Subcutaneous abdominal adipose tissue (tissue), 5 donors: ENCODE results near the gene MC2R.

Experiments used
- H3K27ac ChIP-seq: one replicate; pipeline ENCODE4 v1.7.0; 2013; ENCODE audit warnings: low read depth, mild to moderate bottlenecking, inconsistent platforms, low read length, moderate library complexity
- H3K27me3 ChIP-seq, 5 donors: one replicate each; pipeline ENCODE4 v1.7.0; 2013; ENCODE audit warnings: low read length in 5 of 5, inconsistent platforms in 1 of 5; ENCODE audit not compliant: control insufficient read depth in 5 of 5, insufficient read depth in 4 of 5
- H3K36me3 ChIP-seq, 5 donors: one replicate each; pipeline ENCODE4 v1.7.0; 2013; ENCODE audit warnings: low read length in 5 of 5; ENCODE audit not compliant: control insufficient read depth in 5 of 5, insufficient read depth in 5 of 5
- H3K4me1 ChIP-seq, 5 donors: one replicate each; pipeline ENCODE4 v1.7.0; 2013; ENCODE audit warnings: low read length in 5 of 5, mild to moderate bottlenecking in 3 of 5, moderate library complexity in 1 of 5; ENCODE audit not compliant: control insufficient read depth in 5 of 5, insufficient read depth in 5 of 5
- H3K4me3 ChIP-seq, 5 donors: one replicate each; pipeline ENCODE4 v1.7.0; 2013; ENCODE audit warnings: low read length in 5 of 5, low read depth in 1 of 5
- H3K9ac ChIP-seq, 5 donors: one replicate each; pipeline ENCODE4 v1.7.0; 2013; ENCODE audit warnings: low read length in 5 of 5, mild to moderate bottlenecking in 4 of 5, moderate library complexity in 3 of 5
- H3K9me3 ChIP-seq, 5 donors: one replicate each; pipeline ENCODE4 v1.7.0; 2013; ENCODE audit warnings: low read length in 5 of 5; ENCODE audit not compliant: control insufficient read depth in 5 of 5
- donor health status: healthy.
- donor health status: healthy.
- donor health status: healthy.
- donor health status: healthy.
- donor health status: healthy.

MC2R gene

DNA sequence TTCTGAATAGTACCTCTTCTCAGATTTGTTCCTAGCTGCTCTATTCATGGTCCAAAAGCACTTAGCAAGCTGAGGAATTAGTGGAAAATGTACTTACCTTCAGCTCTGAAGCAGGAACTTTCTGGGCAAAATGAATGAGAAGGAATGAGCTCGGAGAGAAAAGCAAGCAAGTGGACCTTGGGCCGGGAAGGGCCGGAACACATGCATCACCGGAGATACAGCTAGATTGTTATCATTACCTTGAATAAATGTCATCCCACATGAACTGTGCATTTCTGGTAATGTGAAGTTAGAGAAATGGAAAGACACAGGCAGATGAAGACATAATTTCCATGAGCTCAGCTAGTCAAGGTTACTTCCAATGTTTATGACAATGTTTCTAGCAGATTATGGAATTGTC lies at the start of gene MC2R:
Gene MC2R (minus strand): TSS at position 146 of the 400 bp plus-strand sequence. CDS start 30,018 bp downstream, outside the sequence.
- Histone ChIP-seq H3K27me3 (no peaks in the 10 kb centered on the region), H3K27ac (no peak within 1 kb of the TSS), H3K9ac (no peak within 1 kb of the TSS), H3K9me3 (no peaks in the 10 kb centered on the region), H3K4me1 (no peaks in the 10 kb centered on the region), H3K4me3 (no peak within 1 kb of the TSS), H3K36me3 (no peaks in the 10 kb centered on the region)

DNA sequence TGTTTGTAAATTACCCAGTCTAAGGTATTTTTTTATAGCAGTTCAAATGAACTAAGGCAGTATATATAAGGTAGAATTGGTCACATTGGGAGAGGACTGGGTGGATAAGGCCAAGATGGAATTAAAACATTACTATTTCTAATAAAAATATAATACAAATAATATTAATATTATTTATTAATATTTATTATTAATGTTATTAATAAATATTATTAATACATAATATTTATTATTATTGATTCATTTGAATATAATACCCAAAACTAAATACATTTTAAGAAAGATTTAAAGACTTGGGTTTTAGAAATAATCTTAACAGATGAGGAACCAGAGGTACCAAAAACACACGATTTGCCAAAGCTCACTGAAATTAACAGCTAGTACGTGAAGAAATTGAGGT lies 30.5 kb upstream of the MC2R start:
- Histone ChIP-seq H3K9me3 (peaks cover 0 to 8% (median 0%) of the 10 kb centered on the region in 5 donors), H3K4me1 (no peaks in the 10 kb centered on the region), H3K27ac (no peak overlapping the region), H3K9ac (no peak overlapping the region), H3K36me3 (no peaks in the 10 kb centered on the region), H3K27me3 (no peaks in the 10 kb centered on the region), H3K4me3 (no peak overlapping the region)

DNA sequence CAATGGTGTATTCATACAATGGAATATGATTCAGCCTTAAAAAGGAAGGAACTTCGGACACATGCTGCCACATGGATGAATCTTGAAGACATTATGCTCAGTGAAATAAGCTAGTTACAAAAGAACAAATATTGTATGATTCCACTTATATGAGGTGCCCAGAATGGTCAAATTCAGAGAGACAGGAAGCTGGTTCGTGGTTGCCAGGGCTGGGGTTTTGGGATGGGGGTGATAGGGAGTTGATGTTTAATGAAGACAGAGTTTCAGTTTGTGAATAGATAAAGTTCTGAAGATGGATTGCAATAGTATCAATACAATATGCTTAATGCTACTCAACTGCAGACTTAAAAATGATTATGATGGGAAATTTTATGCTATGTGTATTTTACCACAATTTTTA lies 28.0 kb upstream of the MC2R start:
- Histone ChIP-seq H3K9me3 (peaks cover 0 to 4% (median 0%) of the 10 kb centered on the region in 5 donors), H3K4me3 (no peak overlapping the region), H3K4me1 (no peaks in the 10 kb centered on the region), H3K9ac (no peak overlapping the region), H3K36me3 (no peaks in the 10 kb centered on the region), H3K27ac (no peak overlapping the region), H3K27me3 (no peaks in the 10 kb centered on the region)

DNA sequence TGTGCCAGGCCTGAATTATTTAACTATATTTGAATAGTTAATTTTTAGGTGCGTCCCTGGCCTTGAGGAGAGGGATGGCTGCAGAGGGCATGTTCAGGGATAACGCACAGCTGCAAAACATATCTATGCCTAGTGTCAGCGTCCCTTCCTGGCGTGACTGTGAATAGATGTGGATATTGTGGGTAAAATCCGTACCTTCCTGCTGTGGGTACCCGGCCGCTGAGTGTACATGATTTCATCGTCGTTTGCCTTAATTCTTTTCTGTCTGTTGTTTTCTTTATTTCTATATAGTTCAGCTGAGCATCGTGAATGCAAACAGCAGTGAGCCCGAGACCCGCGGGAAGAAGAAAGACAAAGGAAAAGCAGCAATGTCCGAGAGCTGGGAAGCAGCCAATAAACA lies 25.0 kb upstream of the MC2R start:
- Histone ChIP-seq H3K9ac (no peak overlapping the region), H3K9me3 (peaks cover 0 to under 1% (median 0%) of the 10 kb centered on the region in 5 donors), H3K4me1 (no peaks in the 10 kb centered on the region), H3K27me3 (no peaks in the 10 kb centered on the region), H3K27ac (no peak overlapping the region), H3K4me3 (no peak overlapping the region), H3K36me3 (no peaks in the 10 kb centered on the region)

DNA sequence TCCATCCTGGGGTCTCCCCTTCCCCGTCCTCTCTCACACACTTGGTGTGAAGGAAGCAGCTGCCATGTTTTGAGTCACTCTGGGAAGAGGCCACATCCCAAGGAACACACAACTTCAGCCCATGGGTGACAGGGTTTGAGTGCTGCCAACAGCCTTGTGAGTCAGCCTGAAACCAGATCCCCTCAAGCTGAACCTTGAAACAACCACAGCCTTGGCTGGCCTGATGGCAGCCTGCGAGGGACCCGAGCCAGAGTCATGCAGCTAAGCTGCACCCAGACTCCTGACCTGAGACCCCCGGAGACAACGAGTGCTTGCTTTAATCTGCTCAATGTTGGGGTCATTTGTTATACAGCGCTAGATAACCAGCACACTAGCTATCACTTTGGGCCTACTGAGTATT lies 19.3 kb upstream of the MC2R start:
- H3K4me3 ChIP-seq = no peak overlapping the region
- no peaks in the 10 kb centered on the region for H3K4me1 ChIP-seq
- H3K9me3 ChIP-seq = peaks cover 0 to 4% (median under 1%) of the 10 kb centered on the region in 5 donors
- no peaks in the 10 kb centered on the region for H3K36me3 ChIP-seq
- H3K27me3 ChIP-seq = no peaks in the 10 kb centered on the region
- no peak overlapping the region for H3K27ac ChIP-seq
- H3K9ac ChIP-seq = no peak overlapping the region

DNA sequence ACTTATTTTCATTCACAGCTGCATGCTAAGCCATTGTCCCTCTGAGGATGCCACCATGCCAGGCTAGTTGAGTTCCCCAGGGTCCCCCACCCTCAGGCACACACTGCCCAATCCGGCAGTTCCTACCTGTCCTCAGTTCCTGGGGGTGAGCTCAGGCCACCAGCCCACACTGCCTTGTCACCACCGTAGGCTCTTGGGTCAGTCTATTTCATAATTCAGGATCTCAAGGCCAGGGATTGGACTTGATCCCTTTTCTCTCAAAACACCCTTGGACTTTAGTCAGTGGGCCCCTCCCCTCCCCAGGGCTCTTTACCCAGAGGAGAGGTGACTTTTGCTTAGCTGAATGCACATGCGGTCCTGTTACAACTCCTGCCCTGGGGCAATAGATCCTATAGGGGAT lies 18.7 kb upstream of the MC2R start:
- no peak overlapping the region for H3K27ac ChIP-seq
- H3K9ac ChIP-seq = no peak overlapping the region
- peaks cover 2 to 10% (median 4%) of the 10 kb centered on the region in 5 donors for H3K9me3 ChIP-seq
- H3K27me3 ChIP-seq = no peaks in the 10 kb centered on the region
- no peaks in the 10 kb centered on the region for H3K4me1 ChIP-seq
- H3K4me3 ChIP-seq = no peak overlapping the region
- no peaks in the 10 kb centered on the region for H3K36me3 ChIP-seq

DNA sequence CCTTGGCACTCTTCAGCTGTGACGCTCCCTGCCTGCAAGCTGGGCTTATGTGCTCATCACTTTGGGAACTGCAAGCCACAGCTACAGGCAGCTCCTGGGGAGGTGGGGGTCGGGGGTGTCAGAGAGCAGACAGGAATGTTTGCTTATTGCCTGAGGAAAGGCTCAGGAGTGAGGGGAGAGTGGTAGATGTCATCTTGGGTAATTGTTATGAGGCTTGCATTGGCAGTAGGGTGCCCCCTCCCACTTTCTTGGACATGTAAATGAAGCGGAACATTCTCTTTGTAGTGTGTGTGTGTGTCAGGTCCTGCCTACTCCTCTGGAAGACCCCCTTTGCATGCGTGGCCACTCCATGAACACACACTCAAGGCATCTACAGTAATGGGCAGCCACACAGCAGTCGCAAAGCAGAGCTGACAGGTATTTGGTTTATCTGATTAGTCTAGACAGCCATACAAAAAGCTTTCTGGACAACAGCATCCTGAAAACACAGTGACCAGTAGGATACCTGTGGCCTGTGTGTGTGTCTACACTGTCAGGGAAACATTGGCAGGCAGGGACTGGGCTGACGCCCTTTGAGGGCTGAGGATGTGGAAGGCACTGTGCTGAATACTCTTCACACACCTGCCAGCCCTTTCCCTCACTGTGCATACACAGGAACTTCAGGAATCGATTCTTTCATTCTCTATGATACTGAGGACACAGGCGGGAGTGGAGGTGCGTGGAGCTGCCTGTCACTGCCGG lies 17.1 kb upstream of the MC2R start:
- Histone ChIP-seq H3K27me3 (no peaks in the 10 kb centered on the region), H3K9ac (no peak overlapping the region)

DNA sequence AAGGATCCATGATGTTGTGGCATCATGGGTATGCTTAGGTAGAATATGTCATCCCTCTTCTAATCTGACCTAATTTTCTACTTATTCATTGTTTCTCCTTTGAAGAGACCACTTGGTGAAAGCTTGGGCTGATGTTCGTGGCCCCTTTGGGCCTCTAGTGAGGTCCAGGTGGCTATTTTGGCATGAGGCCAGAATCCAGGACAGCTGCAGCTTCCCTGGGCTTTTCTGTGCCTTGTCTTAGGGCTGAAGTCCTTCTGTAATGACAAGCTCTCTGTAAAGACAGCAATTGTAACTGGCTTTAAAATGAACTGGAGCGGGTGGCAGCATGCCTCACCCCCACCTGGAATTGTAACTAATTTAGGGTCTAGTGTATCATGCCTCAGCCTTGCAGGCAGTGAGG lies 15.6 kb upstream of the MC2R start:
- Histone ChIP-seq H3K4me1 (no peaks in the 10 kb centered on the region), H3K9me3 (peaks cover 4 to 14% (median 8%) of the 10 kb centered on the region in 5 donors), H3K27me3 (no peaks in the 10 kb centered on the region), H3K36me3 (no peaks in the 10 kb centered on the region), H3K9ac (no peak overlapping the region), H3K4me3 (no peak overlapping the region), H3K27ac (no peak overlapping the region)

More for the DNA sequence above, 17.1 kb upstream of the MC2R start:
- H3K36me3 ChIP-seq = no peaks in the 10 kb centered on the region
- no peak overlapping the region for H3K27ac ChIP-seq
- H3K4me3 ChIP-seq = no peak overlapping the region
- H3K4me1 ChIP-seq = no peaks in the 10 kb centered on the region
- peaks cover 4 to 14% (median 8%) of the 10 kb centered on the region in 5 donors for H3K9me3 ChIP-seq

DNA sequence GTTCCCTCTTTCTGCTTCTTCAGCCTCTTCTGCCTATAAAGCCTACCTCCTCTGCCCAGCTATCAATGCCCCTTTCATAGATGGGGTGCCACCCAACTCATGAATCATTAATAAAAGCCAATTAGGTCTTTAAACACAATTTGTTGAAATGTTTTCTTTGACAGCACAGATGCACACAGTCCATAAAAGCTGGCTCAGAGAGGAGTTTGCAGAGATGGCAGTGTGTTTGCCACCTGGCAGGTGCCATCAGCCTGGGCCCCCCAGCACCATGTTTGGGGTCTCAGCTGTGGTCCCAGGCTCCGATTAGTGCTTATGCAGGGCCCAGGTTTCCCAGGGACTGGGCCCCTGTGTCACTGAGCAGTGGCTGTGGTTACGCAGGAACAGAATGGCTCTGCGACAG lies 7.9 kb upstream of the MC2R start:
- Histone ChIP-seq H3K9ac (no peak overlapping the region), H3K36me3 (no peaks in the 10 kb centered on the region), H3K4me1 (no peaks in the 10 kb centered on the region), H3K9me3 (no peaks in the 10 kb centered on the region), H3K4me3 (no peak overlapping the region), H3K27ac (no peak overlapping the region), H3K27me3 (no peaks in the 10 kb centered on the region)

DNA sequence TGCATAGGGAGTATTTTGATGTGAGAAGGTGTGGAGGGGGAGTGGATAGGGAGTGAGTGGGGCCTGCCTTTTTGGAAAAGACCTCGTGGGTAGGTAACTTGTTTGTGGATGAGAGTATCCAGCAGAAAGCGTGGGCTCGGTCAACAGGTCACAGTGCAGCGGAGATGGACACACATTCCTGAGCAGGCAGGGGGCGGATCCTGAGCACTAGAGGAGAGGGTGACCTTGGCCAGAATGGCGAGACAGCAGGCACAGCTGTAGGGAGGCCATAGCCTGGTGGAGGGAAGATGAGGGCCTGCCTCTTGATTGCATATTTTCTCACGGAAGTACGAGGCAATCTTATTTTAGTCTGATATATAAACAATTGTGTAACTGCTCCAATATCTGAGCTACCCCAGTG lies 3.6 kb upstream of the MC2R start:
- Histone ChIP-seq H3K9me3 (no peaks in the 10 kb centered on the region), H3K4me3 (no peak overlapping the region), H3K27me3 (no peaks in the 10 kb centered on the region), H3K36me3 (no peaks in the 10 kb centered on the region), H3K4me1 (no peaks in the 10 kb centered on the region), H3K27ac (no peak overlapping the region), H3K9ac (no peak overlapping the region)
